ENCODE results near the gene MRPS34. TPM values are rescaled to one million over a fixed set of nuclear protein-coding genes. Genes with fewer than 3 reads are reported as not detected.

Gene MRPS34
- total RNA-seq, 1 donor from 2014 or later: 71.3 TPM

DNA sequence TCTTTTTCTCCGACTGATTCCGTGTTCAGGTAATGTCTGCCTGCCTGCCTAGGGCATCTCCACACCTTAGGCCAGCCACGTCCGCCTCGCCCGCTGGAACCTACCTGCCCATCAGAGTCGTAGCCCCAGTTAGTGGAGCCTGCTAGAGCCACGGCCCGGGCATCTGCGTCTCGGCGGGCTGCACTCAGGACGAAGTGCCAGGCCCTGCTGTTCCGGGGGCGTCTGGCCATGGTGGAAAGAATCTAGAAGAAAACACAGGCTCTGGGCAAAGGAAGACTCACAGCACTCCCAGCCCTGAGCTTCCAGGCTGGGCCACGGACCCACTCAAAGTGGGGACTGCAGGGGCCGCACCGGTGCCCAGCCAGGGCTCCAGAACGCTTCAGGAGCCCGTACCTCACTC, 8.3 kb upstream of the MRPS34 start:
- H3K36me3 ChIP-seq (ENCODE audit: control insufficient read depth, insufficient read depth, low read length): peaks cover 17% of the 10 kb centered on the region
- TF ChIP-seq, protein P1, sequence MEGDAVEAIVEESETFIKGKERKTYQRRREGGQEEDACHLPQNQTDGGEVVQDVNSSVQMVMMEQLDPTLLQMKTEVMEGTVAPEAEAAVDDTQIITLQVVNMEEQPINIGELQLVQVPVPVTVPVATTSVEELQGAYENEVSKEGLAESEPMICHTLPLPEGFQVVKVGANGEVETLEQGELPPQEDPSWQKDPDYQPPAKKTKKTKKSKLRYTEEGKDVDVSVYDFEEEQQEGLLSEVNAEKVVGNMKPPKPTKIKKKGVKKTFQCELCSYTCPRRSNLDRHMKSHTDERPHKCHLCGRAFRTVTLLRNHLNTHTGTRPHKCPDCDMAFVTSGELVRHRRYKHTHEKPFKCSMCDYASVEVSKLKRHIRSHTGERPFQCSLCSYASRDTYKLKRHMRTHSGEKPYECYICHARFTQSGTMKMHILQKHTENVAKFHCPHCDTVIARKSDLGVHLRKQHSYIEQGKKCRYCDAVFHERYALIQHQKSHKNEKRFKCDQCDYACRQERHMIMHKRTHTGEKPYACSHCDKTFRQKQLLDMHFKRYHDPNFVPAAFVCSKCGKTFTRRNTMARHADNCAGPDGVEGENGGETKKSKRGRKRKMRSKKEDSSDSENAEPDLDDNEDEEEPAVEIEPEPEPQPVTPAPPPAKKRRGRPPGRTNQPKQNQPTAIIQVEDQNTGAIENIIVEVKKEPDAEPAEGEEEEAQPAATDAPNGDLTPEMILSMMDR (IDR thresholded peaks at IDR 0.05; ENCODE audit: insufficient read depth, low read length, severe bottlenecking): no peak
- peak overlapping the region; percentile 63 for H3K4me3 ChIP-seq (ENCODE audit: low read depth, low read length)
- FAIRE-seq (no peak), DNase-seq (ENCODE audit: low read depth) (no peak)
- H3K27me3 ChIP-seq (ENCODE audit: control insufficient read depth, insufficient read depth, low read length): no peaks in the 10 kb centered on the region

DNA sequence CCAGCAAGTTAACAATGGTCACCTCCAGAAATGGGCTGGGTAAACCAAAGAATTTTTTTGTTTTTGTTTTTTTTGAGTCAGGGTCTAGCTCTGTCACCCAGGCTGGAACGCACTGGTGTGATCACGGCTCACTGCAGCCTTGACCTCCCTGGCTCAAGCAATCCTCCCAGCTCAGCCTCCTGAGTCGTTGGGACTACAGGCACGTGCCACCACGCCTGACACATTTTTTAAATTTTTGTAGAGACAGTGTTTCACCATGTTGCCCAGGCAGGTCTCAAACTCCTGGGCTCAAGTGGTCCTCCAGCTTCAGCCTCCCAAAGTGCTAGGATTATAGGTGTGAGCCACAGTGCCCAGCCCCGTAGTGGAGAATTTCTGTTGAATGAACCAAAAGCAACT, 7.7 kb upstream of the MRPS34 start:
- Histone ChIP-seq H3K4me3 (ENCODE audit: low read depth, low read length) (no peak overlapping the region), H3K27me3 (ENCODE audit: control insufficient read depth, insufficient read depth, low read length) (no peaks in the 10 kb centered on the region), H3K36me3 (ENCODE audit: control insufficient read depth, insufficient read depth, low read length) (peaks cover 21% of the 10 kb centered on the region)
- FAIRE-seq: no peak
- TF ChIP-seq, protein P1 (IDR thresholded peaks at IDR 0.05; ENCODE audit: insufficient read depth, low read length, severe bottlenecking): no peak
- no peak for DNase-seq (ENCODE audit: low read depth)

DNA sequence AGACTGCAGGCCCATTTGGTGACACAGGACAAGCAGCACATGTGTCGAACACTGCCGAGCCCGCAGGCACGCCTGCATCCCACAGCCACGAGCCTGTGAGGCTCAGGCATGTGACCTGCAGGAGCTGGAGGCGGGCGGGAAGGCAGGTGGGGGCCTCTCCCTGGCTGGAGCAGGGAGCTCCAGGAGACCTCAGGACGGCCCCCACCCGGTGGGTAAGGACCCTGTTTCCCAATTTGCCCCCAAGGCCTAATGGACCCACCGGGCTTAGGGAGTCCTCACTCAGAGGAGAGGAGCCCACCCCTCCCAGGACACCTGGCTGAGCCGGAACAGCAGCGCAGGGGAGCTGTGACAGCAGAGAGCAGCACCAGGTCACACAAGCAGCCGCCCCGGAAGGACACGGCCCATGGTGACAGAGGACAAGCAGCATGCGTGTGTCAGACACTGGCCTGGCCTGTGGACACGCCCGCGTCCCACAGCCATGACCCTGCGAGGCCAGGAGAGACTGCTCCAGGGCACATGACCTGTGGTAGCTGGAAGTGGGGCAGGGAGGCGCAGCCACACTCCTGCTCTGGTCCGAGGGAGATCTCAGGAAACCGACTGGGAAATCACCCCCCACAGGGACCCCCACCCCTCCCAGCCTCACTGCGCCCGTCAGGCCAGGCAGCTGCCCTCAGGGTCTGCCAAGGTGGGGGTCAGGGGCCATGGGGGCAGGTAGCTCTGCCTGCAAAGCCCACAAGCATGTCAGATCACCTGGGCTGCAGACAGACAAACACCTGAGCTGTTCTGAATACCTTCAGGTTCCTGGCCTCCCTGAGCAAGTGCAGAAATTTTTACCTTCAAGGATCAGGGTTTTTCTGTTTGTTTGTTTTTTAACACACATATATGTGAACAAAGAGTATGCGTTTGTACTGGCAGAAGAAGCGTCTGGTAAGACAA, 7.1 kb upstream of the MRPS34 start:
- TF ChIP-seq, protein P1 (IDR thresholded peaks at IDR 0.05; ENCODE audit: insufficient read depth, low read length, severe bottlenecking): no peak
- Histone ChIP-seq H3K27me3 (ENCODE audit: control insufficient read depth, insufficient read depth, low read length) (no peaks in the 10 kb centered on the region), H3K4me3 (ENCODE audit: low read depth, low read length) (no peak overlapping the region), H3K36me3 (ENCODE audit: control insufficient read depth, insufficient read depth, low read length) (peaks cover 23% of the 10 kb centered on the region)
- FAIRE-seq (no peak), DNase-seq (ENCODE audit: low read depth) (no peak)

DNA sequence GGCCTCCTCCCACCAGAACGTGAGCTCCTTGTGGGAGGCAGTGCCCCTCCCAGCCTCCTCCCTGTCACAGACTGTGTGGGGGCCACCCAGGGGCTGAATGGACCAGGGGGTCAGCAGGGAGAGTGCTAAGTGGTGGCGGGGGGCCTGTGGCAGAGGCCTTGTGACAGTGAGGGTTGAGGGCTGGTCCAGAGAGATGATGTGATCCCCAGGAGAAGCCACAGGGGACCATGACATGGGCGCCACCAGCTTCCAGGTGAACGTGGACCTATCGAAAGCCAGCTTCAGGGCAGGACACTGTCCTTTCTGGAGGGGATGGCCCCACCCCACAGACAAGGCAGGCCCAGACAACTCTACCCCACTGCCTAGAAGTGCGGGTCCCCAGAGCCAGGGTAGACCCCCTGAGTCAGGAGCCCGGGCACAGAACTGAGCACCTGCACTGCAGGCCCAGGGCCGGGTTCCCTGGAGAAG, 6.3 kb upstream of the MRPS34 start:
- H3K36me3 ChIP-seq (ENCODE audit: control insufficient read depth, insufficient read depth, low read length): peaks cover 24% of the 10 kb centered on the region
- TF ChIP-seq, protein P1 (IDR thresholded peaks at IDR 0.05; ENCODE audit: insufficient read depth, low read length, severe bottlenecking): no peak
- H3K4me3 ChIP-seq (ENCODE audit: low read depth, low read length): no peak overlapping the region
- no peak for FAIRE-seq
- no peak for DNase-seq (ENCODE audit: low read depth)
- H3K27me3 ChIP-seq (ENCODE audit: control insufficient read depth, insufficient read depth, low read length): no peaks in the 10 kb centered on the region

DNA sequence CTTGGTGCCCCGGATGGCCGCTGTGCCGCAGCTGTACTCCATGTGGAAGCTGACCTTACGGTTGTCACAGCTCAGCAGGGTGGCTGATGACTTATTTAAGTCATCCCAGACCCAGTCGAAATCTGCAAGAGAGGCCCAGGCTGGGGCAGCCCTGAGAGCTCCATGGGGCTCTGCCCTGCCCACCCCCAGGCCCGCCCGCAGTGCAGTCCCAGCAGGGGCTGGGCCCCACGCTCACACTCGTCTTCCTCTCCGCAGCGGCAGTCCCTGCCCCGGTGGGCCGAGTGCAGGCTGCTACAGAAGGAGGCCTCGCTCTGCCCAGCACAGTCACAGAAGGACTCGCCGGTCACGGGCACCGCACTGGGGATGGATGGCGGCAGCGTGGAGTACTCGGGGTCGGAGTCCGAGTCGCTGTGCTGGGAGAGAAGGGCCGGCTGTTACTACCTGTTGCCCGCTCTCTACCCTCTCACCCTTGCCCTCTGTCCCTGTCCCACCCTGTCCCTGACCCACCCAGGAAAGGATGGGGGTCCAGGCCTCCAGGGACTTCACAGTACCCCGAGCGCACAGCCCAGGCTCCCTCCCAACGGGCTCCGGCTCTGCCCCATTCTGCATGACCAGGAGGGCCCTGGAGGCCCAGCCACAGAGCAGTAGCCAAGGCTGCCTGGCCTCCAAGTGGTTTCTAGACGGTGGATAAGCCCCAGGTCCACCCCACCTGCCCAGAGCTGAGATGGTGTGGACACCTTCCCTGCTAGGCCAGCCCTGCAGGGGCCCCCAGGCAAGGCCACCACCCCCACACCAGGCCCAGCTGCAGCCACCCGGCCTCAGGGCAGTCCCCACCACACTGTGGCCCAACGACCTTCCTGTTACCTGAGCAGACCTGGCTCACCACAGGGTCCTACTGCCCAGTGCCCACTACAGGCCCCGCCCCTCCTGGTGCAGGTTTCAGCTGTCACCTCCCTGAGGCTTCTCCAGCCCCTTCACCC, 5.6 kb upstream of the MRPS34 start:
- TF ChIP-seq, protein P1 (IDR thresholded peaks at IDR 0.05; ENCODE audit: insufficient read depth, low read length, severe bottlenecking): no peak
- no peak for FAIRE-seq
- Histone ChIP-seq H3K27me3 (ENCODE audit: control insufficient read depth, insufficient read depth, low read length) (no peaks in the 10 kb centered on the region), H3K4me3 (ENCODE audit: low read depth, low read length) (no peak overlapping the region), H3K36me3 (ENCODE audit: control insufficient read depth, insufficient read depth, low read length) (peaks cover 24% of the 10 kb centered on the region)
- no peak for DNase-seq (ENCODE audit: low read depth)
